CD4-positive, alpha-beta T cell treated with Interleukin-1 beta for 1 hour (primary cell): ENCODE measurements around the gene PKN3.
"Not testable (repeated sequence)": the region's sequence is repeated elsewhere in the genome, so short reads cannot be mapped to it uniquely, and the experiment has no call there.

ENCODE experiments used
- DNase-seq, 2 donors: peaks; one replicate each; pipeline ENCODE4 v3.0.0-alpha.2; 2020 to 2022

PKN3 gene

DNA sequence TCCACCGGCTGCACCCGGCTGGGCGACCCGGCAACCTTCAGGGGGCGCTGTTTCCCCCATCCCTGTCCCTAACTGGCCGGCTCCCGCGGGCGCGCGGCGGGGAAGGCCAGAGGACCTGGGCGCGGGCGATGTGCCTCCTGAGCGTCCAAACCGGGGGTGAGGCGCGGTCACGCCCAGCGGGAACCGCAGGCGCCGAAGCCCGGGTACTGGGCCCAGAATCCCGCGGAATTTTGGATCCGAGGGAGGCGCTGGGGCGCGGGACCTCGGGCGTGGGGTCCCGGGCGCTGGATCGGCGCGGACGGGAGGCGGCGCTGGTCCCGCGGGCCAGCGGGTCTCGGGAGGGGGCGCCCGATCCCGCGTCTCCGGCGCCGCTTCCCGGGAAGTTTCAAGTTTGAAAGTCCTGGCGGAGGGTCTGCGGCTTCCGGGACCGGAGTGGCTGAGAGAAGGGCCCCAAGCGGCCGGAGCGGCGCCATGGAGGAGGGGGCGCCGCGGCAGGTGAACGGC lies at the start of gene PKN3:
PKN3 (plus strand) TSS at position 59 of the 504 bp plus-strand sequence; CDS start at position 472, 413 bp downstream.
- peak; percentile 80 to 84 for DNase-seq

DNA sequence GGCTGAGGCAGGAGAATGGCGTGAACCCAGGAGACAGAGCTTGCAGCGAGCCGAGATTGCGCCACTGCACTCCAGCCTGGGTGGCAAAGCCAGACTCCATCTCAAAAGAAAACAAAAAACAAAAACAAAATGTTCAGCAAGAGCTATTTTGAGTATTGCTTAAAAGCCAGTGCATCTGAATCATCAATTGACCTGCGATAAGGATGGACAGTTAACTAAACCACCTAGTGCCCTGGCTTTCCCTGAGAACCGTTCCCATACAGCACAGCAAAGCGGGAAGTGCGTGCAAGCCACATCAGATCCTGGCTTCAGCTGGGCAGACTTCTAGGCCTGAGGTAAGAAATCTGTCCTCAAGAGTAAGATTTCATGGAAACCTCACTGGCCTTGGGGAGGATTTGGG lies 48.4 kb upstream of the PKN3 start:
- no peak for DNase-seq

DNA sequence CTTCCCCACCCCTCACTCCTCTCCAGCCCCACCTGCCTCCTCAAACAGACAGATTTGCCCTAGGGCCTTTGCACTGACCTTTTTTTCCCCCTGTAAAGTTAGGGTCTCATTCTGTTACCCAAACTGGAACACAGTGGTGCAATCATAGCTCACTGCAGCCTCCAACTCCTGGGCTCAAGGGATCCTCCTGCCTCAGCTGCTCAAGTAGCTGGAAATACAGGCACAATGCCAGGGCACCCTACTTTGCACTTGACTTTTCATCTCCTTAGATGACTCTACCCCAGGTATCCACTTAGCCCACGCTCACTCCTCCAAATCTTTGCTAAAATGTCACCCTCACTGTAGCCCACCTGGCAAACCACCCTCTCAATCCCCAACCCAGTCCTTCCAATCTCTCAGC lies 47.8 kb upstream of the PKN3 start:
- DNase-seq: no peak

DNA sequence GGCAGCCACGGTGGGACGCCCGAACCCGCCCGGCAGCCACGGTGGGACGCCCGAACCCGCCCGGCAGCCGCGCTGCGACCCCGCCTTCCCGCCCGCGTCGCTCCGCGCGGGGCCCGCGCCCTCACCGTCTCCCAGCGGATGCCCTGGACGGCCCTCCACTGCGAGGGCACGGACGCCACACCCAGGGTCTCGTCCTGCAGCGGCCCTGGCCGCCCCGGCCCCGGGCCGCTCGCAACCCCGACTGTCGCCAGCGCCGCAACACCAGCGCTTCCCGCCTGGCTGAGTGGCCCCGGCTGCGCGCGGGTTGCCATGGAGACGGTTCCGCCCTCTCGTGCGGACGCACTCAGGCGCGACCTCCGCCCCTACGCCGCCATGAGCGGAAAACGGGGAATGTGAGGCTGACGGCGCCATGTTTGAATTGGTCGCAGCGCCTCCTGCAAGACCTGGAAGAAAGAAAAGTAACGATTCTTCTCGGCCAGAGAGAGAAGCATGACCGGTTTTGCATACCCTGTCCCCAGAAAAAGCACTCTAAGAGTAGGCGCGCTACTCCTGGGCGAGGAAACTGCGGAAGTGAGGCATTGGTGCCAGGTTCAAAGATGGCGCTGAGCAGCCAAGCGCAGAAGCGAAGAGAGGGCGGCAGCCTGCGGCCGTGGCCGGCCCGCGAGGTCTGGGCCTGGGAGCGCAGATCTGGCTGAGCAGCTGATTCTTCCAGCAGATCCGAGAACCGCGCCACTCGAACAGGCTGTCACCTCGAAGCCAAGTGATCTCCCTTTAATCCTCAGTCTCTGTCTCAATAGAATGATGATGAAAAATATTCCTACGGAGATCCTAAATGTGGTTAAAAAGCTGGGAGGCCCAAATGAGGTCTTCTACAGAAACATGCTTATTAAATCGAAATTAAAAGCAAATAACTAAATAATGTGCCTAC lies 45.6 kb upstream of the PKN3 start, which contains the start of gene DYNC2I2:
DYNC2I2 (minus strand) TSS at position 432 of the 928 bp plus-strand sequence; CDS start at position 311, 121 bp downstream.
- DNase-seq: peak; percentile 94 to 95

DNA sequence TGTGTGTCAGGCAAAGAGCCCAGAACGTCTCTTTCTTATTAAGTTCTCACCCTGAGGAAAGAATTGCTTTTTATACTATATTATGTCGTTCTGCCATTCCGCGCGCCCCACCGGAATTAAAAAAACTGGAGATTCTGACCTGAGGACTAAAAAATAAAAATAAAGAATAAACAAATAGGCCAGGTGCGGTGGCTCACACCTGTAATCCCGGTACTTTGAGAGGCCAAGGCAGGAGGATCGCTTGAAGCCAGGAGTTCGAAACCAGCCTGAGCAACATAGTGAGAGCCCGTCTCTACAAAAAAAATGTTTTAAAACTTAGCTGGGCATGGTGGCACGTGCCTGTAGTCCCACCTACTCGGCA lies 45.0 kb upstream of the PKN3 start:
- DNase-seq: no peak

DNA sequence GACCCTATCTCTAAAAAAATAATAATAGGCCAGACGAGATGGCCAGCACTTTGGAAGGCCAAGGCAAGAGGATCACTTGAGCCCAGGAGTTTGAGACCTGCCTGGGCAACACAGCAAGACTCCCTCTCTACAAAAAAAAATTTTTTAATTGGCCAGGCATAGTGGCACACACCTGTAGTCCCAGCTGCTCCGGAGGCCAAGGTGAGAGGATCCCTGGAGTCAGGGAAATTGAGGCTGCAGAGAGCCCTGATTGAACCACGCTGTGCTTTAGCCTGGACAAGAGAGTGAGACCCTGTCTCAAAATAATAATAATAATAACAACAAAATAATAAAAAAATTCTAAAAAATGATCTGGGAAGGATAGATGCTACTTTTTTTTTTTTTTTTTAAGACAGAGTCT lies 44.5 kb upstream of the PKN3 start:
- no peak for DNase-seq

DNA sequence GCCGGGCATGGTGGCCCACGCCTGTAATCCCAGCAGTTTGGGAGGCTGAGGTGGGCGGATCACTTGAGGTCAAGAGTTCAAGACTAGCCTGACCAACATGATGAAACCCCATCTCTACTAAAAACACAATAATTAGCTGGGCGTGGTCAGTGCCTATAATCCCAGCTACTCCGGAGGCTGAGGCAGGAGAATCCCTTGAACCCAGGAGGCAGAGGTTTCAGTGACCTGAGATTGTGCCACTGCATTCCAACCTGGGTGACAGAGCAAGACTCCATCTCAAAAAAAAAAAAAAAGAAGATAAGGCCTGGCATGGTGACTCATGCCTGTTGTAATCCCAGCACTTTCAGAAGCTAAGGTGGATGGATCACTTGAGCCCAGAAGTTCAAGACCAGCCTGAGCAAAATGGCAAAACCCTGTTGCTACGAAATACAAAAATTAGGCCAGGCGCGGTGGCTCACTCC lies 35.8 kb upstream of the PKN3 start:
- DNase-seq: not testable (repeated sequence)

DNA sequence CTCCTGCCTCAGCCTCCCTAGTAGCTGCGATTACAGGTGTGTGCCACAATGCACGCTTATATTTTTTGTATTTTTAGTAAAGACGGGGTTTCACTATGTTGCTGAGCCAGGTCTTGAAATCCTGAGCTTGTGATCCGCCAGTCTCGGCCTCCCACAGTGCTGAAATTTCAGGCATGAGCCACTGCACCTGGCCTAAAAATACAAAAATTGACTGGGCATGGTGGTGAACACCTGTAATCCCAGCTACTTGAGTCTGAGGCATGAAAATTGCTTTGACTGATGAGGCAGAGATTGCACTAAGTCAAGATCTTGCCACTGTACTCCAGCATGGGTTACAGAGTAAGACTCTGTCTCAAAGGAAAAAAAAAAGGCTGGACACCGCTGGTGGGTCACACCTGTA lies 32.5 kb upstream of the PKN3 start:
- no peak for DNase-seq

DNA sequence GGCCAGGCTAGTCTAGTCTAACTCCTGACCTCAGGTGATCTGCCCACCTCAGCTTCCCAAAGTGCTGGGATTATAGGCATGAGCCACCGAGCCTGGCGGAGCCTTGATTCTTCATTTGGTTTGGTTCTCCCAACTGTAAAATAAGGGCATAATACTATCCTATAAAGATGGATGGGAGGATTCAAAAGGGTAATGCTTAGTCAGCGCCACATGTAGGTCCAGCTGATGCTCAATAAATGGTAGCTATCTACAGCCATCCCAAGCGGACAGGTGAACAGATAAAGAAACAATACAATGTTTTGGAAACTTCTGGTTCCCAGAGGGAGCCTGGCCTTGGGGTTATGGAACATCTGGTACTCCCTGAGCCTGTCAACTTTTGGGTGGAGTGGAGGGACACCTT lies 26.9 kb upstream of the PKN3 start:
- no peak for DNase-seq

DNA sequence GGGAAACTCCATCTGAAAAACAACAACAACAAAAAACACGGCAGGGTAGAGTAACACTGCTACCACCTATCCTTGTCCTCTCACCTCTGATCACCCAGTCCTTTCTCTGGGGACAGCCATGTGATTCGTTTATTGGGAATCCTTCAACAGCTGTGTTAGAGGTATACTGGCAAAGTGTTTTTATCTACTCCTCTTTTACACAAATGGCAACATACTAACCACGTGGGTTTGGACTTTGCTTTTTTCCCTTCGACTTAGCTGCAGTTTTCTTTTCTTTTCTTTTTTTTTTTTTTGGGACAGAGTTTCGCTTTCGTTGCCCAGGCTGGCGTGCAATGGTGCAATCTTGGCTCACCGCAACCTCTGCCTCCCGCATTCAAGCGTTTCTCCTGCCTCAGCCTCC lies 24.5 kb upstream of the PKN3 start:
- DNase-seq: no peak

DNA sequence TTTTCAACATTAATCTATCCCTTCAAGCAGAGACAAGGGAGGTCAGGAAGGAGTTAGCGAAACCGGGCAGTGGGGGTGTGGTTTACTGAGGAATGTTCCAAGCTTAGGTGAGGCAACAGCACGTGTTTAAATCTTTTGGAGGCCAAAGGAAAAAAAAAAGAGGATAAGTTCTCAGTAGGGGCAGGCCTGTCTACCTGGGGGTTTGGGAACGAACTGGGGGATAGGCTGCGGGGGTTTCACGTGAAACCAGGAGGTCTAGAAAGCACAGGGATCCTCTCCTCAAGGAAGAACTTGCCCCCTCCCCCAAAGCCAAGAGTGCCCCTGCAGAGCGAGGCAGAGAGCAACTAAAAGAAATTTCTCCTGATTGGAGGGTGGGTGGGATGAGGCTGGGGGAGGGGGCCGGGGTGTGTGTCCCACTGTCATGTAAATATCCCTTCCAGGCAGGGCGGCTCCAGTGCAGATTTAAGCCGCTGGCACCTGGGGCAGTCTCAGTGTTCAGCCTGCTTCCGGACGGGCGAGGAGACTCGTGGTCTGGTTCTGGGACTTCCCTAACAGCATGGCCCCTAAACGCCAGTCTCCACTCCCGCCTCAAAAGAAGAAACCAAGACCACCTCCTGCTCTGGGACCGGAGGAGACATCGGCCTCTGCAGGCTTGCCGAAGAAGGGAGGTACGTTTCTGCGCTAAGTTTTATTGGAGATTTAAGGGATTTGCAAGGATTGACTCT lies 18.8 kb upstream of the PKN3 start:
- peak; percentile 32 to 58 for DNase-seq

DNA sequence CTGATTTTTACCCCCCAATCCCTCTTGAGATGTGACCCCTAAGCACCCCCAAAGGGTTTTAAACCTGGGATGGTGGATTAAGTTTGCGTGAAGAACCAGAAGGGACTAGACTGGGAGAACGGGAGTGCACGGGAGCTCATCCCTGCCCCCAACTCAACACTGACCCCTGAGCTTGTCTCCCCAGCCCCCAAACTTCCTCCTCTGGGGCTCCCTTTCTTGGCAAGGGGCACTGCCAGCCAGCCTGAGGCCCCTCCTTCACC lies 18.3 kb upstream of the PKN3 start:
- DNase-seq: no peak

DNA sequence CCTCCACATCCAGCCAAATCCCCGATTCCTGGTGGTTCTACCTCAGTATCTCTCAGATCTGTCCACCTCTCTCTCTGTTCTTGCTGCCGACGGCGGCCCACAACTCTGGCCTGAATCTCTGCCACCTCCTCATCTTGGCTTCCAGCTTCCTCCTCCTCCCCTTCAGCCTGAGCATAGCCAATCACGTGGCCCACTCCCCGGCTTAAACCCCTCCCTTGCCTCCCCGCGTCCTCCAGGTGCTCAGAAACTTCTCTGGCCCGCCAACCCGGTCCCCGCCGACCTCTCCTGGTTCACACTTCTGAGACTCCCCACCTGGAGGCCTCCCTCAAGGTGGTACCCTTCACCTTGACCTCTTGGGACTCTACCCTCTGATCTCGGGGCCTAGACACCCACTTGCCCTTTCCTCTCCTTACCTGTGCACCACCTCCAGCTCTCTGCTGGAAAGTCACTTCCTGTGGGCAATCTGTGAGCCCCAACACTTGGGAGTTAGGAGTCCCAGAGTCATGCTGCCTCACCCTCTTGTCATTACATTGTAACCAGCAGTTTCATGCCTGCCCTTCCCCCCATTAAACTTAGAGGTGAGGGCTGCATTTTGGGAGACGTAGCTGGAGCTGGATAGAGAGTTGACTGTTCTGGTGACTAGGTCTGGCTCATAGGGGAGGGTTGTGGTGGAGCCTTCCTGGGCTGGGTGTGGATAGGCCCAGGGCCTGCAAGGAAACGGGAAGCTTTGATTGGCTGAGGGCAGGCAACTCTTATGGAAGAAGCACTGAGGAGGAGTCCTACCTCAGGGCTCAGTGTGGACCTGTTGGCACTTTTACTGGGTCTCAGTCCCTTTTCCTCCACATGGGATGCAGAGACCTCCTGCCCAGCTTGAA lies 17.7 kb upstream of the PKN3 start:
- peak; percentile 78 to 81 for DNase-seq

DNA sequence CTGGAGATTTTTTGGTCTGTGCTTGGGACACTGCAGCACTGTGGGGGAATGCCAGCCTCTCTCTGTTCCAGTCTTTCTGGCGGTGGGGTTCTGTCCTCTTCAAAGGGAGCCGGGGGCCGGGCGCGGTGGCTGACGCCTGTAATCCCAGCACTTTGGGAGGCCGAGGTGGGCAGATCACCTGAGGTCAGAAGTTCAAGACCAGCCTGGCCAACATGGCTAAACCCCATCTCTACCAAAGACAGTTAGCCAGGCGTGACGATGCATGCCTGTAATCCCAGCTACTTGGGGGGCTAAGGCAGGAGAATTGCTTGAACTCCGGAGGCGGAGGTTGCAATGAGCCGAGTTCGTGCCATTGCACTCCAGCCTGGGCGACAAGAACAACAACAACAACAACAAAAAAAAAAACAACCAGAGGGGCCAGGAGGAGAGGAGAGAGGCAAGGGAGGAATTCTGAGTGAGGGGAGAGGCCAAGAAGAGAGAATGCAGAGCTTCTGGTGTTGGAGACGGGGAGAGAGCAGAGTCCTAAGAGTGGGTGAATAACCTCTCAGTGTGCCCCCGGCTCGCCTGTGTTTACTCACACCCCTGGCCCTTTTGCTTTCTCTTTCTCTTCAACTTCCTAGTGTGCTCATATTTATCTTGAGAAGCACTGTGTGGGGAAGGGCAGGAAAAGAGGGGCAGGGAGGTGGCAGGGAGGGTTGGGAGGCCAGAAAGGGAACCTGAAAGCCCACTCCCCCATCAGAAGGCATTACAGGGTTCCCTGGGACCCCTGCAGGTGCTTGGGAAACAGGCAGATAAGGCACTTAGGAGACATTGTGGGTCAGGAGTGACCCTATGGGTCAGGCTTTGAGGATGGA lies 16.4 kb upstream of the PKN3 start:
- peak; percentile 34 to 56 for DNase-seq

DNA sequence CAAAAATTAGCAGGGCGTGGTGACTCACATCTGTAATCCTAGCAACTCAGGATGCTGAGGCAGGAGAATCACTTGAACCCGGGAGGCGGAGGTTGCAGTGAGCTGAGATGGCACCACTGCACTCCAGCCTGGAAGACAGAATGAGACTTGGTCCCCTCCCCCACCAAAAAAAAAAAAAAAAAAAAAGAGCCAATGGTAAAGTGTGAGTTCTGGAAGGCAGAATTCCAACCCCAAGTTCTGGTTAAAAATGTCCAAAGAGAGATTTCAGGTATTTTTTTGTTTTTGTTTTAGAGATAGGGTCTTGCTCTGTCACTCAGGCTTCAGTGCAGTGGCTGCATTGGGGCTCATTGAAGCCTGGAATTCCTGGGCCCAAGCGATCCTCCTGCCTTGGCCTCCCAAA lies 14.8 kb upstream of the PKN3 start:
- no peak for DNase-seq

DNA sequence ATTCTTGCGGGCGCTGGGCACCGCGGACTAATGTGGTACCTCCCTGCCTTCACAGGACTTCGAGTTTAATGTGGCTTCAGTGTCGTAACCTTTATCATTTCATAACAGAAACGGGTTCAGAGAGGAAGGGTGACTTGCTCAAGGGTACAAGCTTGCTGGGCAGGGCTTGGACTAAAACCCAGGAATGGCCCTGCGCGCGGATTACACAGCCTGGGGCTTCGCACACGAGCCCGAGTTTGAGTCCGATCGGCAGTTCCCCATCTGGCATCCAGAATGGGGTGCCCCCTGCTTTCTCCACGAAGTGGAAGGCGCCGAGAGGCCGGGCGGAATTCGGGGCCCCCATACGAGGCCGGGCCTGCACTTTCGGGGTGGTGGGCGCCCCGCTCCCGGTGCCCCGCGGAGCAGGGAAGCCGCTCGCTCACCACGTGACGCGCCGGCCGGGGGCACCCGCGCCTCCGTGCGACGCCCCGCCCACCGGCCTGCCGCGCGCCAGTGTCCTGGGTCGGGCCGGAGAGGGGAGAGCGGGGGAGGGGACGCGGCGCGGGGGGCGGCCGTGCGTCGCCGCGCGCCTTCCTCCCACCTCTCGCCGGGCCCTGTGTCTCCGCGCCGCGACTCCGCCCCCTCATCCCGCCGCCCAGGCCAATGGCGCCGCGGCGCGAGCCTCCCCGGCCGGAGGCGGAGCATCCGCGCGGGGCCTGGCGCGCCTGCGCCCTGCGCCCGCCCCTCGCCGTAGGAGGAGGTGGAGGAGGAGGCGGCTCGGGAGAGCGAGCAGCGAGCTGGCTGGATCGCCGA lies 13.6 kb upstream of the PKN3 start, which contains the start of gene SET:
SET (plus strand) TSS at position 722 of the 792 bp plus-strand sequence. CDS start 361 bp downstream, outside the sequence.
- DNase-seq: peak; percentile 95

DNA sequence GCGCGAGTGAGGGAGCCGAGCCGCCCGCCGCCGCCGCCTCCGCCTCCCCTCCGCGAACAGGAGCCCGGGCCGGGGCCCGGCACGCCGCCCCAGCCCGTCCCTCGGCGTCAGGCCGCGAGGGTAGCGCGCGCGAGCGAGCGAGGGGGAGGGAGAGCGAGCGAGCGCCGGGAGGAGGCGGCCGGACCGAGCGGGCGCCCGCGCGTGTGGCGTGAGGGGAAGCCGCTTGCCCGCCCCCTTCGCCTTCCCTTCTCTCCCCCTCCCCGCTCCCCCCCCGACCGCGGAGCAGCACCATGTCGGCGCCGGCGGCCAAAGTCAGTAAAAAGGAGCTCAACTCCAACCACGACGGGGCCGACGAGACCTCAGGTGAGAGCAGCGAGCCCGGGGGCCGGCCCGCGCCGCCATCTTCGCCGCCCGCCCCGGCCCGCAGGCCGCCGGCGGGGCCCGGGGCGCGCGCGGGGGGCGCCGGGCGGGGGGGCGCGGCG lies 13.0 kb upstream of the PKN3 start:
- DNase-seq: no peak

DNA sequence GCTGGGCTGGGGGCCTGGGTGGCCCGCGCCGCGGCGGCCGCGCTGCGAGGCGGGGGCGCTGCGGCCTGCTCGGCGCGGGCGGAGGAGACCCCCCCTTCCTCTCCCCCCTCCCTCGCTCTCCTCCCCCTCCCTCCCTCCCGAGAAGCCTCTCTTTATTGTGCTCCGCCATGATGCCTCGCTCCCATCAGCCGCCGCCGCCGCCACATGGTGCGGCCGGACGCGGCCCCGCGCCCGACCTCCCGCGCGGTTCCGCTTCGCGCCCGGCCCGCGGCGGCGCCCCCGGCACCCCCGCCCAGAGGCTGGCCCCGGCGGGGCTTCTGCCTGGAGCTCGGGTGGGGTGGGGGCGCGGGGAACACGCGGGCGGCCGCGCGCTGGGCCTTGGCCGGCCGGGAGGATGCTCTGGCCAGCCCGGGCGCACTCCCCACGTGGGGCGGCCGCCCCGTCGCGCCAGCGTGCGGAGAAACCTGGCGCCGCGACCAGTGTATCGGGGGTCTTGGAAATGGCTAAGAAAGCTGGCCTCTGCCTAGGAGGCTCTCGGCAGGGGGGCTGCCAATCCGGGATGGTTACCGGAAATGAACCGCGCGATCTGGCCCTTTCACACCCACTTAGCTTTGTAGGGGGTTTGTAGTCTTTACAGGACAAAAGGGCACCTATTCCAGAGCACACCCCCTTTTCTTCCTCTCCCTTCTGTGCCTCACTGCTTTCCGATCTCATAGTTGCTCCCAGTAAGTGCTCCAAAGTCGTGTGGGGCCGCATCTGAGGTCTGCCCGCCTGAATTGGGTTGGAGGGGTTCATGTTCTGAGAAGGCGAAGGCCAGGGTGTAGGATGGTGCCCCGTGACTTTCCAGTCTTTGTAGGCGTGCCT lies 12.3 kb upstream of the PKN3 start:
- peak; percentile 61 to 66 for DNase-seq

DNA sequence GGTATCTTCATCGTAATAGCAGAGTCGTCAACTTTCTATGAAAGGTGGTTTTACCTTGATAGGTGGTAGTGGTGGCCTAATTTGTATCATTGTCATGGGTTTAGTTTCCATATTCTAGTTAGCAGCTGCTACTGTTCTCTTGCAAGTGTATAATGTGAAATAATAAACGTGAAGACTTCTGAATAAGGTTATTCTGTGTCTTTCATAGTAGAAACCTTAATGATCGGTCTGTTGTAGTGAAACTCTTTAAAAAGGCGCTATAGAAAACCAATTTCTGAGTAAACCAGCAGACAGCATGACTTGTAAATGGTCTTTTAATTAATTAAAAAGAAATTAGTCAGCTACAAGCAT lies 11.6 kb upstream of the PKN3 start:
- peak in 1 of 2 donors; percentile 28 for DNase-seq

DNA sequence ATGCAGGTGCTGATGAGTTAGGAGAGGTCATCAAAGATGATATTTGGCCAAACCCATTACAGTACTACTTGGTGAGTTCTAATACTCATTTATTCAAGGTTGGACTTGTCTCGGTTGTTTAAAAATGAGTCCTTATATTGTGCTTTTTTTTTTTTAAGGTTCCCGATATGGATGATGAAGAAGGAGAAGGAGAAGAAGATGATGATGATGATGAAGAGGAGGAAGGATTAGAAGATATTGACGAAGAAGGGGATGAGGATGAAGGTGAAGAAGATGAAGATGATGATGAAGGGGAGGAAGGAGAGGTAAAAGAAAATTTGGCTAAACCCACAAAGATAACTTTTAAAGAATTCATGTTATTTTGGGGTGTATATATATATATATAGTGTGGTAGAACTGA lies 8.6 kb upstream of the PKN3 start:
- DNase-seq: not testable (repeated sequence)
